Mesothelial cell of epicardium (in vitro differentiated cells): ENCODE measurements around the gene RBPJL. TPM values are rescaled to one million over a fixed set of nuclear protein-coding genes. Genes with fewer than 3 reads are reported as not detected.
A peak's percentile ranks its signal among the peaks of the same experiment; 100 is the strongest.
"Not testable (repeated sequence)": the region's sequence is repeated elsewhere in the genome, so short reads cannot be mapped to it uniquely, and the experiment has no call there.

ENCODE experiments used
- DNase-seq, 2 experiments: peaks; one replicate each; pipeline ENCODE4 v3.0.0; 2021; ENCODE audit warnings: low spot score in 2 of 2; ENCODE audit not compliant: unreplicated experiment in 2 of 2
- H3K27ac Mint-ChIP-seq: 2 replicates; pipeline ENCODE4 v1.8.0; 2021; ENCODE audit warnings: mixed read lengths
- H3K27me3 Mint-ChIP-seq: 2 replicates; pipeline ENCODE4 v1.8.0; 2021; ENCODE audit warnings: low read depth, mixed read lengths
- H3K36me3 Mint-ChIP-seq: 2 replicates; pipeline ENCODE4 v1.8.0; 2021; ENCODE audit warnings: mixed read lengths
- H3K4me1 Mint-ChIP-seq: 2 replicates; pipeline ENCODE4 v1.8.0; 2021; ENCODE audit warnings: mixed read lengths
- H3K4me3 Mint-ChIP-seq: 2 replicates; pipeline ENCODE4 v1.8.0; 2021; ENCODE audit warnings: mild to moderate bottlenecking, moderate library complexity, mixed read lengths
- H3K9me3 Mint-ChIP-seq: 2 replicates; pipeline ENCODE4 v1.8.0; 2021; ENCODE audit warnings: mixed read lengths
- CTCF ChIP-seq: fragments of 200-600 bp; sonication (generic); IDR thresholded peaks from one replicate; pipeline ENCODE4 v1.5.0; 2021; ENCODE audit warnings: antibody characterized with exemption; ENCODE audit not compliant: unreplicated experiment
- total RNA-seq: library from RNA; stranded (reverse); gene quantifications from 3 replicates; pipeline ENCODE4 v1.2.1, GENCODE V29; 2021

The RBPJL gene
- total RNA-seq, 1 donor from 2014 or later = not detected

DNA sequence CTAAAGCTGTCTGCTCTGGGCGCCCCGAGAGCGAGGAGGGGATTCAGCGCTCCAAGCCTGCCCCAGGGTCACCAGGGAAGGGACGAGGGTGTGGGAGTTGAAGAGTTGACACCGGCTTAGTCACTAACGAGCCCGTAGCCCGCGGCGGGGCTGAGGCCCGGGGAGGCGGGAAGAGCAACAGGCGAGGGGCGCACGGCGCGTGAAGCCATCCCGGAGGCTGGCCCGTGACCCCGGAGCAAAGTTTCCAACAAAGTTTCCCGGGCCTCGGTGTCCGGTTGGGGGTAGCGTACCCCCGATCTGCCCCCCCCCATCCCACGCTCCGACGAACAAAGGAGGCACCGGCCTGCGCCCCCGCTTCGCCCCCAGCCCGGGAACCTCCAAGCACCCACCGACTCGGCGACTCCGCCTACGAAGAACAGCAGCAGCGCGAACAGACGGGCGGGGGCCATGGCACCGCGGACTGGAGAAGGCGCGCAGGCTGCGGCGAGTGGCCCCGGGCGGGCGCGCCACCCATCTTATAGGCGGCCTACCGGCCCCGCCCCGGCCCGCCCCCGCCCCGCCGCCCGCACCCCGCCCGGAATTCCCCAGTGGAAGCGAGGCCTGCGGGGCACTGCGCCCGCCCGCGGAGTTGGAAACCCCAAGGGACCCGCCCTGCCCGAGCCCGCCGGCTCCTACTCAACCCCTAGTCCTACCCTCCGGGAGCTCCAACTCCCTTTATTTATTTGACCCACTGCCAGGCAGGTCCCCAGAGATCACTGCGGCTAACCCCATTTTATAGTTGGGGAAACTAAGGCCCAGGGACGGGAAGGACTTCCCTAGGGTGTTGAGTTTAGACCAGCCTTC, 41.5 kb downstream of the RBPJL start, which contains the start of gene SDC4:
SDC4 (minus strand) TSS at position 489 of the 843 bp plus-strand sequence; CDS start at position 449, 40 bp downstream.
- Mint-ChIP-seq H3K27me3 (no peaks in the 10 kb centered on the region), H3K9me3 (no peaks in the 10 kb centered on the region), H3K36me3 (no peaks in the 10 kb centered on the region), H3K4me1 (peaks cover 46% of the 10 kb centered on the region), H3K4me3 (peak within 1 kb of the TSS; percentile 83), H3K27ac (peak within 1 kb of the TSS; percentile 89)
- no peak for TF ChIP-seq CTCF
- DNase-seq = peak; percentile 60 to 72

DNA sequence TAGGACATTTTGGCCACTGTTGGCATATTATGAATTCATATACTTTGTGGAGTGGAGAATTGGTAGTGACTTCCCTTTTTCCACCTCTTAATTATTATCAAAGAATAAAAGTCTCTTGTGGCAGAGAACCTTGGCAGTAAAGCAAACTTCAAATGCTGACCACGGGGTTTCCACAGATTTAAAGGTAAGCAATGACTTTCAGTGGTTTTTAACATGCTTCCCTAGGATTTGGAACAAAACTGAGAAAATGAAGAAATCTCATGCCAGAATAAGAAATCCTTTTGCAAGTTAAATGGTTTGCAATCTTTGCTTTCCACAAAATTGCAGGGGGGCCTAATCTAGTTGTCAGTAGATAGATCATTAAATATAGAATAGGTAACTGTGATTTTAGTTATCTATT, 43.6 kb downstream of the RBPJL start:
- no peak overlapping the region for H3K4me3 Mint-ChIP-seq
- H3K27ac Mint-ChIP-seq = no peak overlapping the region
- DNase-seq = no peak
- H3K4me1 Mint-ChIP-seq = peaks cover 25% of the 10 kb centered on the region
- TF ChIP-seq CTCF = no peak
- no peaks in the 10 kb centered on the region for H3K9me3 Mint-ChIP-seq
- H3K27me3 Mint-ChIP-seq = no peaks in the 10 kb centered on the region
- no peaks in the 10 kb centered on the region for H3K36me3 Mint-ChIP-seq

DNA sequence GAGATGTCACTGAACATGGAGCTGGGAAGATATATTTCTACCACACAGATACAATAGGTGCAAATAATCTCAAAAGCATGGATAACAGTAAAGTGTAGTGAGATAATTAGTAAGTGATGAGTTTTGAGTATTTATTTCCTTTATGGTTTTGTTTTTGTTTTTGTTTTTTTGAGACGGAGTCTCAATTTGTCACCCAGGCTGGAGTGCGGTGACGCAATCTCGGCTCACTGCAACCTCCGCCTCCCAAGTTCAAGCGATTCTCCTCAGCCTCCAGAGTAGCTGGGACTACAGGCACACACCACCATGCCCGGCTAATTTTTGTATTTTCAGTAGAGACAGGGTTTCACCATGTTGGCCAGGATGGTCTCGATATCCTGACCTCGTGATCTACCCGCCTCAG, 44.2 kb downstream of the RBPJL start:
- H3K27me3 Mint-ChIP-seq, H3K9me3 Mint-ChIP-seq, H3K27ac Mint-ChIP-seq, H3K36me3 Mint-ChIP-seq, DNase-seq, H3K4me3 Mint-ChIP-seq: not testable (repeated sequence)
- H3K4me1 Mint-ChIP-seq = peaks cover 20% of the 10 kb centered on the region

DNA sequence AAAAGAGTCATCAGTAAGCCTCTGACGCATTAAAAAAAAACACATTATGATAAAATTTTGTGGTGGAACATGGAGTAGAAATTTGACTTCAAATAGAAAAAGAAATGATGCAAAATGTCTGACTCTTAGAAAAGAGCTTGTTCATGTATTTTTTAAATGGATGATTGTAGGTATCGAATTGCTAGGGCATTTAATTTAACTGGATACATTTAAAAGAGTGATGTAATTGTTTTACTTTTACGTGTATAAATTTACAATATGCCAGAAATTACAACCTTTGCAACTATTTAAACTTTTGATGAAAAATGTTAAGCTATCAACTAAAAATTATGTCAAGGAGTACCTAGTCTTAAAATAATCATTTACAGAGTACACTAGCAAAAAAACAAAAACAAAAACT, 46.1 kb downstream of the RBPJL start:
- no peaks in the 10 kb centered on the region for H3K9me3 Mint-ChIP-seq
- H3K4me3 Mint-ChIP-seq = no peak overlapping the region
- TF ChIP-seq CTCF = no peak
- no peak overlapping the region for H3K27ac Mint-ChIP-seq
- H3K27me3 Mint-ChIP-seq = no peaks in the 10 kb centered on the region
- no peaks in the 10 kb centered on the region for H3K36me3 Mint-ChIP-seq
- no peak for DNase-seq
- peaks cover under 1% of the 10 kb centered on the region for H3K4me1 Mint-ChIP-seq

- H3K27me3 Mint-ChIP-seq = no peaks in the 10 kb centered on the region
- H3K4me3 Mint-ChIP-seq = no peak overlapping the region
- no peak for DNase-seq
- H3K4me1 Mint-ChIP-seq = peaks cover 9% of the 10 kb centered on the region
- no peak for TF ChIP-seq CTCF
- H3K9me3 Mint-ChIP-seq = no peaks in the 10 kb centered on the region
- H3K27ac Mint-ChIP-seq = no peak overlapping the region
- no peaks in the 10 kb centered on the region for H3K36me3 Mint-ChIP-seq
Observed at GRCh38 chr20:45353746-45354145, 47.1 kb downstream of the RBPJL start.

DNA sequence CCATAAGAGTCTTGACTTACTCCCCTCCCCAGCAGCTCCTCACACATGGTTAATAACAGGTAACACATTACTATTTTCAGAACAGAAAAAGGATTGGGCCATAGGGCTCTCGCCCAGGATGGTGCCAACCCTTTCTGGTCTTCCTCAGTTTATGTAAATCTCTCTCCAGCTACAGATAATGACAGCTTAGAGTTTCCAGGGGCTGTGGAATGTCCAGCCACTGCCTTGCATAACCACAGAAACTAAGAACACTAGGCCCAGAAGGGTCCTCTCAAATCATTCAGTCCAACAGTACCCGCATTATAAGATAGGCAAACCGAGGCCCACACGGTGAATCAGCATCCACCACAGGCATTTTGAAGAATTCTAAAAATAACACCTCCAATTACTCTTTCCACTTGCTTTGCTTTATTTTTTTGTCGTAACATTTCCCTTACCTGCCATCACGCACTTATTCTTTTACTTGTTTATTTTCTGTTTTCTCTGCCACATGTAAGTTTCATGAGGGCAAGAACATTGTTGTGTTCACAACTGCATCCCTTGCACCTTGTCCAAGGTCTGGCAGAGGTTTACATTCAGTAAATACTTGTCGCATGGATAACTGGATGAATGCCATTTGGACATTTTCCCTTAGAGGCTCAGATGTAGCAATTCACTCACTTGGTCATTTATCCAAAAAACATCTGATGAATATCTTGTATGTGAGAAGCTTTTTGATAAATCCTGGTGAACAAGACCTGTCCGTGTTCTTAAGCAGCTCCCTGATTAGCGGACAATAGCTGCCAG, 48.0 kb downstream of the RBPJL start:
- no peak overlapping the region for H3K4me3 Mint-ChIP-seq
- H3K36me3 Mint-ChIP-seq = no peaks in the 10 kb centered on the region
- no peak for TF ChIP-seq CTCF
- no peaks in the 10 kb centered on the region for H3K9me3 Mint-ChIP-seq
- H3K27ac Mint-ChIP-seq = no peak overlapping the region
- H3K27me3 Mint-ChIP-seq = no peaks in the 10 kb centered on the region
- no peak for DNase-seq
- peaks cover 14% of the 10 kb centered on the region for H3K4me1 Mint-ChIP-seq
